H1 (cell line): ENCODE data around the gene TRIM46. TPM values are rescaled to one million over a fixed set of nuclear protein-coding genes. Genes with fewer than 3 reads are reported as not detected.

Experiments used
- BACH1 ChIP-seq: IDR thresholded peaks from 2 replicates; pipeline ENCODE4 v1.6.1; 2012; ENCODE audit warnings: low read length, improper control_type of control experiment
- CBX8 ChIP-seq: fragments of 300-800, 300-1000 bp; sonication (generic); IDR thresholded peaks from 2 replicates; pipeline ENCODE4 v1.7.1; 2016; ENCODE audit warnings: low read depth, low read length, borderline replicate concordance
- CEBPB ChIP-seq: IDR thresholded peaks from 2 replicates; pipeline ENCODE4 v1.6.1; 2012; ENCODE audit warnings: low read depth, low read length
- CREB1 ChIP-seq: IDR thresholded peaks from 2 replicates; pipeline ENCODE4 v1.6.1; 2012; ENCODE audit warnings: inconsistent platforms
- CTBP2 ChIP-seq: IDR thresholded peaks from 2 replicates; pipeline ENCODE4 v1.7.0; 2011; ENCODE audit warnings: borderline replicate concordance, mild to moderate bottlenecking, moderate library complexity, mixed read lengths, low read length; ENCODE audit not compliant: insufficient read depth, insufficient read length
- EZH2 ChIP-seq: fragments of 200-600 bp; sonication (generic); IDR thresholded peaks from 2 replicates; pipeline ENCODE4 v1.7.1; 2012; ENCODE audit warnings: low read depth, mild to moderate bottlenecking, moderate library complexity, low read length, inconsistent platforms; ENCODE audit not compliant: severe bottlenecking
- GTF2F1 ChIP-seq: IDR thresholded peaks from 2 replicates; pipeline ENCODE4 v1.6.1; 2012; ENCODE audit warnings: low read depth, low read length, improper control_type of control experiment, borderline replicate concordance
- JUN ChIP-seq: IDR thresholded peaks from 2 replicates; pipeline ENCODE4 v1.6.1; 2011; ENCODE audit warnings: low read depth, mild to moderate bottlenecking, improper control_type of control experiment, low read length
- NANOG ChIP-seq: IDR thresholded peaks from 2 replicates; pipeline ENCODE4 v1.6.1; 2011; ENCODE audit warnings: low read length, low read depth, mild to moderate bottlenecking, inconsistent platforms; ENCODE audit not compliant: insufficient read depth, poor library complexity, severe bottlenecking
- NRF1 ChIP-seq: IDR thresholded peaks from 2 replicates; pipeline ENCODE4 v1.6.1; 2011; ENCODE audit warnings: mild to moderate bottlenecking, low read depth, low read length, improper control_type of control experiment
- PHF8 ChIP-seq: fragments of 200-600 bp; sonication (generic); conservative IDR thresholded peaks from 2 replicates; pipeline ENCODE4 v1.7.1; 2012; ENCODE audit warnings: low read depth, mild to moderate bottlenecking, inconsistent platforms, low read length, moderate library complexity
- POLR2A ChIP-seq, 2 experiments: IDR thresholded peaks; 1 replicate in 1 of 2; 2 replicates in 1 of 2; pipeline ENCODE4 v1.6.1; 2011; ENCODE audit warnings: low read depth in 2 of 2, low read length in 2 of 2, mild to moderate bottlenecking in 2 of 2; ENCODE audit errors: control extremely low read depth in 1 of 2
- POLR2AphosphoS5 ChIP-seq: IDR thresholded peaks from 2 replicates; pipeline ENCODE4 v1.6.1; 2011; ENCODE audit warnings: low read depth, low read length
- POU5F1 ChIP-seq: IDR thresholded peaks from 2 replicates; pipeline ENCODE4 v1.6.1; 2011; ENCODE audit warnings: low read depth, mild to moderate bottlenecking, low read length, moderate library complexity
- RBBP5 ChIP-seq: IDR thresholded peaks from 2 replicates; pipeline ENCODE4 v1.7.1; 2012; ENCODE audit warnings: low read depth, mild to moderate bottlenecking, inconsistent platforms, low read length, moderate library complexity, borderline replicate concordance
- RNF2 ChIP-seq: fragments of 200-900, 300-1000 bp; sonication (generic); IDR thresholded peaks from 2 replicates; pipeline ENCODE4 v1.7.1; 2016; ENCODE audit warnings: borderline replicate concordance, low read depth, mild to moderate bottlenecking, antibody characterized with exemption, low read length; ENCODE audit not compliant: poor library complexity, severe bottlenecking; ENCODE audit errors: missing control alignments
- SP2 ChIP-seq: IDR thresholded peaks from 2 replicates; pipeline ENCODE4 v1.6.1; 2012; ENCODE audit warnings: mild to moderate bottlenecking, low read length, inconsistent platforms
- SP4 ChIP-seq: IDR thresholded peaks from 2 replicates; pipeline ENCODE4 v1.6.1; 2012; ENCODE audit warnings: low read length, inconsistent platforms
- SUZ12 ChIP-seq: fragments of 200-600 bp; sonication (generic); IDR thresholded peaks from 2 replicates; pipeline ENCODE4 v1.6.1; 2012; ENCODE audit warnings: mild to moderate bottlenecking, inconsistent platforms, low read length, moderate library complexity, mixed read lengths
- YY1 ChIP-seq: IDR thresholded peaks from 2 replicates; pipeline ENCODE4 v1.6.1; 2011; ENCODE audit warnings: low read depth, mild to moderate bottlenecking, low read length
- polyA plus RNA-seq, 7 experiments: library from polyadenylated mRNA; depleted of rRNA in 3 of 7; stranded (reverse) in 5 of 7; unstranded in 2 of 7; fragments of >200 nt in 5 of 7; fragments of 200-250 nt in 2 of 7; gene quantifications; 1 replicate in 5 of 7; 2 replicates in 1 of 7; 4 replicates in 1 of 7; pipeline versions ENCODE4 v1.2.1 to v1.2.3, GENCODE V29; 2011 to 2013; ENCODE audit warnings: missing spikeins in 2 of 7, mixed read lengths in 2 of 7
- total RNA-seq: library from RNA; stranded (reverse); fragmentation: NEBNext Ultra II Directional; extraction: Animal tissue kit (Norgen Biotek cat#: 25700); gene quantifications from 2 replicates; pipeline ENCODE4 v1.2.1, GENCODE V29; 2021
- TF ChIP-seq, protein P1 (sequence below): IDR thresholded peaks from 2 replicates; pipeline ENCODE4 v1.6.1; 2011; ENCODE audit warnings: low read depth, mild to moderate bottlenecking, low read length; ENCODE audit not compliant: insufficient read depth

The TRIM46 gene
- total and polyA plus RNA-seq, 2 of the 8 experiments (the other 6 are each of a cell fraction or from before 2014, with no cell fraction given): 15.5 to 21.6 TPM

DNA sequence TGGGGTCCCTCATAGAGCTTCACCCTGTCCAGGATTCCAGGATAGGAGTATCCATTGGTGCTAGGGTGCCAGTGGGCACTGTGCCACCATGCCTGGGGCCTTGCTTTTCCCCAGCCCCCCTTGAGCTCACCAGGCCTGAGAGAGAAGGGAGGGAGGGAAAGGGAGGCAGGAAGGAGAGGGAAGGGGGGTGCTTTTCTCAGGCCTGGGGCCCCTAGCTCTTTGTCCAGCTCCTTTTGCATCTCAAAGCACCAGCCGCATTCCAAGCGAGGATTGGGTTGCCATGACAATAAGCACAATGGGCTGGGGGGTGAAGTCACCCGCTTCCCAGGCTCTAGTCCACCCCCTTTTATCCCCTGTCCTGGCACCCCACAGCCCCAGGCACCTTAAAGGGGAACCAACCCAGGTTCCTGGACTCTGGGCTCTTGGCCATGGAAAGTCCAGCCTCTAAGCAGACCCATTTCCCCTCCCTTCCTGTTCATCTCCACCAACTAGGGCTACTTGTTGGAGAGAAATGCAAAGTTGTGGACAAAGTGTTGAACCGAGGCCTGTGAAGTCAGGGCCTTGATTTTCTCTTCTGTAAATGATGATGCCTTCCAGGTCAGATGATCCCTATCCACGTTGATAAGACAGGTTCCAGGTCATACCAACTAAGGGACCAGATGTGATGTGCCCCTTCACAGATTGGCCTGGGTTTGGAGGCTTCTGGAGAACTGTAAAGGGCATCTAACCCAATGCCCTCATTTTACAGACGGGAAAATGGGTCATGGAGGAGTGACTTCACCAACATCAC is 22.6 kb downstream of the TRIM46 start (continued):
- TF ChIP-seq NRF1: no peak
- no peak for TF ChIP-seq RNF2
- TF ChIP-seq CBX8: no peak
- TF ChIP-seq, protein P1, sequence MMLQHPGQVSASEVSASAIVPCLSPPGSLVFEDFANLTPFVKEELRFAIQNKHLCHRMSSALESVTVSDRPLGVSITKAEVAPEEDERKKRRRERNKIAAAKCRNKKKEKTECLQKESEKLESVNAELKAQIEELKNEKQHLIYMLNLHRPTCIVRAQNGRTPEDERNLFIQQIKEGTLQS: no peak
- TF ChIP-seq RBBP5: 0 out of 2 replicates have a peak, but pooled peaks have one; percentile 31
- TF ChIP-seq YY1: no peak
- TF ChIP-seq SUZ12: no peak
- no peak for TF ChIP-seq EZH2
- TF ChIP-seq POLR2A (IDR thresholded peaks at IDR 0.05; ENCODE audit: control extremely low read depth in 1 of 2, low read depth in 2 of 2, low read length in 2 of 2): peak in 1 of 2 experiments; percentile 80; a peak in 2 of 3 replicates
- TF ChIP-seq NANOG: no peak
- no peak for TF ChIP-seq CTBP2
- TF ChIP-seq POLR2AphosphoS5: peak; percentile 69; the same call in 1 of the 2 replicates
- TF ChIP-seq PHF8: 0 out of 2 replicates have a peak, but pooled peaks have one; percentile 11
- TF ChIP-seq SP4: peak; percentile 32; the same call in 1 of the 2 replicates
- no peak for TF ChIP-seq SP2
- no peak for TF ChIP-seq CEBPB
- no peak for TF ChIP-seq GTF2F1
- TF ChIP-seq POU5F1: peak; percentile 62; the same call in 1 of the 2 replicates
- peak; percentile 48 for TF ChIP-seq JUN
- TF ChIP-seq CREB1: no peak
- TF ChIP-seq BACH1: no peak
